HCT116 (cell line): ENCODE results near the gene CEP97.

Experiments used
- EGR1 ChIP-seq: IDR thresholded peaks from 2 replicates; pipeline ENCODE4 v1.6.1; 2012; ENCODE audit warnings: low read depth
- ELF1 ChIP-seq: IDR thresholded peaks from 2 replicates; pipeline ENCODE4 v1.6.1; 2012; ENCODE audit warnings: low read depth, borderline replicate concordance
- EZH2 ChIP-seq: fragments of 200-600 bp; sonication (generic); IDR thresholded peaks from 2 replicates; pipeline ENCODE4 v1.6.1; 2017; ENCODE audit warnings: antibody characterized with exemption, mixed run types
- EZH2phosphoT487 ChIP-seq: fragments of 200-600 bp; IDR thresholded peaks from 2 replicates; pipeline ENCODE4 v1.6.1; 2018; ENCODE audit warnings: antibody characterized with exemption, borderline replicate concordance
- JUND ChIP-seq: IDR thresholded peaks from 2 replicates; pipeline ENCODE4 v1.6.1; 2012
- POLR2A ChIP-seq: IDR thresholded peaks from 2 replicates; pipeline ENCODE4 v1.7.0; 2011; ENCODE audit warnings: borderline replicate concordance; ENCODE audit not compliant: insufficient read depth, insufficient read length; ENCODE audit errors: extremely low read depth
- POLR2AphosphoS5 ChIP-seq: IDR thresholded peaks from 2 replicates; pipeline ENCODE4 v1.6.1; 2011; ENCODE audit warnings: mild to moderate bottlenecking, low read depth, low read length, moderate library complexity
- SRF ChIP-seq: IDR thresholded peaks from 2 replicates; pipeline ENCODE4 v1.6.1; 2012; ENCODE audit warnings: low read depth
- TCF7L2 ChIP-seq: IDR thresholded peaks from 2 replicates; pipeline ENCODE4 v1.7.0; 2011; ENCODE audit warnings: borderline replicate concordance, inconsistent platforms; ENCODE audit not compliant: insufficient read depth, insufficient read length; ENCODE audit errors: extremely low read depth
- ZNF274 ChIP-seq: fragments of 200-500 bp; sonication (Bioruptor generic); IDR thresholded peaks from 2 replicates; pipeline ENCODE4 v1.6.1; 2014; ENCODE audit warnings: mild to moderate bottlenecking, low read depth, low read length, inconsistent platforms
- TF ChIP-seq, protein P1 (sequence below), 3 experiments: fragments of 200-600 bp in 1 of 3; sonication (generic) in 1 of 3; IDR thresholded peaks in 2 of 3; conservative IDR thresholded peaks in 1 of 3; 2 replicates each; pipeline ENCODE4 v1.5.1; 2012 to 2017; ENCODE audit warnings: low read depth in 2 of 3, low read length in 2 of 3, antibody characterized with exemption in 1 of 3, borderline replicate concordance in 1 of 3, control low read depth in 1 of 3, mild to moderate bottlenecking in 1 of 3, mixed read lengths in 1 of 3, mixed run types in 1 of 3, moderate library complexity in 1 of 3; ENCODE audit not compliant: insufficient read depth in 1 of 3
- TF ChIP-seq, protein P2 (sequence below): IDR thresholded peaks from 2 replicates; pipeline ENCODE4 v1.6.1; 2012

DNA sequence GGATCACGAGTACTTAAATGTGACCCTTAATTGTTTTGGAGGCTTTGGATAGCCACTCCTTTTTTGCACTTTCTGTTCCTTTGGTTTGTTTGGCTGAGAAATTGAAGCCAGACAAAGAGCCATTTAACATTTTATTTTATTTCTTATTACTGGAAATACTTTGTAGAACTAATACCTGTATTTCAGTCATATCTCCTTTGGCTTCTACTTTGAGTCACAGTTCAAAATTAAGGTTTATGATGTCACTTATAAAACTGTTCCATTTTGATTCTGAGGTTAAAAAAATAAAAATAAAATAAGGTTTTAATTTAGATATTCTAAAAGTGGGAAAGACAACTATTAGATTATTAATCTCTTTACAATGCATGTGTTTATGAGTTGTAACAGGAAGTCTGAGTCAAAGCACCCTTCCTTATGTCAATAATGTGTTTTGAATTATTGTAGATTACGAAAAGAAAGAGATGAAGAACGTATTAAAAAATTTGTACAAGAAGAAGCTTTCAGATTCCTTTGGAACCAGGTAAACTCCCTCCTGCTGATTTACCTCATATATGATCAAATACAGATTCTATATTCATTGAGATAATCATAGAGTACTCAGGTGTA, 37.7 kb downstream of the CEP97 start:
- TF ChIP-seq, protein P1, sequence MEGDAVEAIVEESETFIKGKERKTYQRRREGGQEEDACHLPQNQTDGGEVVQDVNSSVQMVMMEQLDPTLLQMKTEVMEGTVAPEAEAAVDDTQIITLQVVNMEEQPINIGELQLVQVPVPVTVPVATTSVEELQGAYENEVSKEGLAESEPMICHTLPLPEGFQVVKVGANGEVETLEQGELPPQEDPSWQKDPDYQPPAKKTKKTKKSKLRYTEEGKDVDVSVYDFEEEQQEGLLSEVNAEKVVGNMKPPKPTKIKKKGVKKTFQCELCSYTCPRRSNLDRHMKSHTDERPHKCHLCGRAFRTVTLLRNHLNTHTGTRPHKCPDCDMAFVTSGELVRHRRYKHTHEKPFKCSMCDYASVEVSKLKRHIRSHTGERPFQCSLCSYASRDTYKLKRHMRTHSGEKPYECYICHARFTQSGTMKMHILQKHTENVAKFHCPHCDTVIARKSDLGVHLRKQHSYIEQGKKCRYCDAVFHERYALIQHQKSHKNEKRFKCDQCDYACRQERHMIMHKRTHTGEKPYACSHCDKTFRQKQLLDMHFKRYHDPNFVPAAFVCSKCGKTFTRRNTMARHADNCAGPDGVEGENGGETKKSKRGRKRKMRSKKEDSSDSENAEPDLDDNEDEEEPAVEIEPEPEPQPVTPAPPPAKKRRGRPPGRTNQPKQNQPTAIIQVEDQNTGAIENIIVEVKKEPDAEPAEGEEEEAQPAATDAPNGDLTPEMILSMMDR (IDR thresholded peaks at IDR 0.05 in 2 of 3, conservative IDR thresholded peaks at IDR 0.05 in 1 of 3; ENCODE audit: borderline replicate concordance in 1 of 3, insufficient read depth in 1 of 3, low read depth in 2 of 3, low read length in 2 of 3) = no peak
- TF ChIP-seq EGR1 (no peak), EZH2 (no peak), POLR2AphosphoS5 (no peak), EZH2phosphoT487 (no peak), POLR2A (no peak), TCF7L2 (no peak), ZNF274 (no peak), JUND (no peak), ELF1 (no peak), SRF (no peak)
- TF ChIP-seq, protein P2, sequence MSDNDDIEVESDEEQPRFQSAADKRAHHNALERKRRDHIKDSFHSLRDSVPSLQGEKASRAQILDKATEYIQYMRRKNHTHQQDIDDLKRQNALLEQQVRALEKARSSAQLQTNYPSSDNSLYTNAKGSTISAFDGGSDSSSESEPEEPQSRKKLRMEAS = no peak
